ENCODE measurements around the gene ZNF425. TPM values are rescaled to one million over a fixed set of nuclear protein-coding genes. Genes with fewer than 3 reads are reported as not detected.
A peak's percentile ranks its signal among the peaks of the same experiment; 100 is the strongest.

The ZNF425 gene
- total and polyA plus RNA-seq, 9 of the 15 experiments (the other 6 are each of a cell fraction or from before 2014, with no cell fraction given): 0.03 to 0.89 (median 0.54) TPM

- TF ChIP-seq NR2C1 (IDR thresholded peaks at IDR 0.05): no peak
- TF ChIP-seq NR2C1 (tag; IDR thresholded peaks at IDR 0.05): no peak
- TF ChIP-seq CTBP1 (IDR thresholded peaks at IDR 0.05; ENCODE audit: borderline replicate concordance): peak; percentile 87
- TF ChIP-seq KLF1 (tag; IDR thresholded peaks at IDR 0.05): no peak
- TF ChIP-seq, protein P1, sequence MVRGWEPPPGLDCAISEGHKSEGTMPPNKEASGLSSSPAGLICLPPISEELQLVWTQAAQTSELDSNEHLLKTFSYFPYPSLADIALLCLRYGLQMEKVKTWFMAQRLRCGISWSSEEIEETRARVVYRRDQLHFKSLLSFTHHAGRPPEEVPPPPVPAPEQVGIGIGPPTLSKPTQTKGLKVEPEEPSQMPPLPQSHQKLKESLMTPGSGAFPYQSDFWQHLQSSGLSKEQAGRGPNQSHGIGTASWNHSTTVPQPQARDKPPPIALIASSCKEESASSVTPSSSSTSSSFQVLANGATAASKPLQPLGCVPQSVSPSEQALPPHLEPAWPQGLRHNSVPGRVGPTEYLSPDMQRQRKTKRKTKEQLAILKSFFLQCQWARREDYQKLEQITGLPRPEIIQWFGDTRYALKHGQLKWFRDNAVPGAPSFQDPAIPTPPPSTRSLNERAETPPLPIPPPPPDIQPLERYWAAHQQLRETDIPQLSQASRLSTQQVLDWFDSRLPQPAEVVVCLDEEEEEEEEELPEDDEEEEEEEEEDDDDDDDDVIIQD (CRISPR knock-in tag; IDR thresholded peaks at IDR 0.05): peak; percentile 67; the same call in 1 of the 2 replicates
- TF ChIP-seq PHB2 (IDR thresholded peaks at IDR 0.05; ENCODE audit: low read depth): peak; percentile 38; the same call in 1 of the 2 replicates
- TF ChIP-seq ZNF282 (CRISPR knock-in tag; IDR thresholded peaks at IDR 0.05): 0 out of 2 replicates have a peak, but pooled peaks have one; percentile 44
- no peak for TF ChIP-seq PHTF2 (CRISPR knock-in tag; IDR thresholded peaks at IDR 0.05)
- peak; percentile 82 for TF ChIP-seq LCOR (CRISPR knock-in tag; IDR thresholded peaks at IDR 0.05)
- no peak for TF ChIP-seq TCFL5 (CRISPR knock-in tag; conservative IDR thresholded peaks at IDR 0.05)
- TF ChIP-seq MCM5 (IDR thresholded peaks at IDR 0.05; ENCODE audit: low read depth): no peak
- TF ChIP-seq, protein P2, sequence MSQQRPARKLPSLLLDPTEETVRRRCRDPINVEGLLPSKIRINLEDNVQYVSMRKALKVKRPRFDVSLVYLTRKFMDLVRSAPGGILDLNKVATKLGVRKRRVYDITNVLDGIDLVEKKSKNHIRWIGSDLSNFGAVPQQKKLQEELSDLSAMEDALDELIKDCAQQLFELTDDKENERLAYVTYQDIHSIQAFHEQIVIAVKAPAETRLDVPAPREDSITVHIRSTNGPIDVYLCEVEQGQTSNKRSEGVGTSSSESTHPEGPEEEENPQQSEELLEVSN (IDR thresholded peaks at IDR 0.05; ENCODE audit: borderline replicate concordance in 1 of 2, extremely low read depth in 1 of 2, insufficient read depth in 1 of 2, insufficient read length in 1 of 2, low read depth in 1 of 2, low read length in 1 of 2, poor library complexity in 1 of 2, severe bottlenecking in 1 of 2): peak; percentile 10 to 69
- TF ChIP-seq XRCC3 (IDR thresholded peaks at IDR 0.05): no peak
- TF ChIP-seq ZZZ3 (IDR thresholded peaks at IDR 0.05): no peak
- TF ChIP-seq, protein P3, sequence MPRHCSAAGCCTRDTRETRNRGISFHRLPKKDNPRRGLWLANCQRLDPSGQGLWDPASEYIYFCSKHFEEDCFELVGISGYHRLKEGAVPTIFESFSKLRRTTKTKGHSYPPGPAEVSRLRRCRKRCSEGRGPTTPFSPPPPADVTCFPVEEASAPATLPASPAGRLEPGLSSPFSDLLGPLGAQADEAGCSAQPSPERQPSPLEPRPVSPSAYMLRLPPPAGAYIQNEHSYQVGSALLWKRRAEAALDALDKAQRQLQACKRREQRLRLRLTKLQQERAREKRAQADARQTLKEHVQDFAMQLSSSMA (CRISPR knock-in tag; IDR thresholded peaks at IDR 0.05): peak; percentile 35; the same call in 1 of the 2 replicates
- no peak for TF ChIP-seq ZNF134 (CRISPR knock-in tag; conservative IDR thresholded peaks at IDR 0.05)
- no peak for TF ChIP-seq NELFE (IDR thresholded peaks at IDR 0.05; ENCODE audit: insufficient read depth, insufficient read length)
- TF ChIP-seq ZNF780A (CRISPR knock-in tag; IDR thresholded peaks at IDR 0.05): no peak
- TF ChIP-seq TAF1 (IDR thresholded peaks at IDR 0.05; ENCODE audit: control insufficient read depth, extremely low read depth, insufficient read depth, low read length, severe bottlenecking): peak; percentile 68
- peak; percentile 63; the same call in 1 of the 2 replicates for TF ChIP-seq ATF7 (IDR thresholded peaks at IDR 0.05)
- TF ChIP-seq GATA2 (CRISPR knock-in tag; IDR thresholded peaks at IDR 0.05): no peak
- TF ChIP-seq NCOA2 (IDR thresholded peaks at IDR 0.05; ENCODE audit: partially characterized antibody in 2 of 2): no peak
- TF ChIP-seq, protein P4, sequence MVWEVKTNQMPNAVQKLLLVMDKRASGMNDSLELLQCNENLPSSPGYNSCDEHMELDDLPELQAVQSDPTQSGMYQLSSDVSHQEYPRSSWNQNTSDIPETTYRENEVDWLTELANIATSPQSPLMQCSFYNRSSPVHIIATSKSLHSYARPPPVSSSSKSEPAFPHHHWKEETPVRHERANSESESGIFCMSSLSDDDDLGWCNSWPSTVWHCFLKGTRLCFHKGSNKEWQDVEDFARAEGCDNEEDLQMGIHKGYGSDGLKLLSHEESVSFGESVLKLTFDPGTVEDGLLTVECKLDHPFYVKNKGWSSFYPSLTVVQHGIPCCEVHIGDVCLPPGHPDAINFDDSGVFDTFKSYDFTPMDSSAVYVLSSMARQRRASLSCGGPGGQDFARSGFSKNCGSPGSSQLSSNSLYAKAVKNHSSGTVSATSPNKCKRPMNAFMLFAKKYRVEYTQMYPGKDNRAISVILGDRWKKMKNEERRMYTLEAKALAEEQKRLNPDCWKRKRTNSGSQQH (CRISPR knock-in tag; IDR thresholded peaks at IDR 0.05): no peak
- no peak for TF ChIP-seq MXD1 (CRISPR knock-in tag; IDR thresholded peaks at IDR 0.05; ENCODE audit: borderline replicate concordance, poor library complexity, severe bottlenecking)
Measured at GRCh38 chr7:149090397-149091195, 35.5 kb downstream of the ZNF425 start, which contains the start of gene ZNF786 (continued).

All from K562 (cell line).